Measurements from ENCODE around the gene SEMA6C.
"Not testable (repeated sequence)": the region's sequence is repeated elsewhere in the genome, so short reads cannot be mapped to it uniquely, and the experiment has no call there.

Gene SEMA6C, protein sequence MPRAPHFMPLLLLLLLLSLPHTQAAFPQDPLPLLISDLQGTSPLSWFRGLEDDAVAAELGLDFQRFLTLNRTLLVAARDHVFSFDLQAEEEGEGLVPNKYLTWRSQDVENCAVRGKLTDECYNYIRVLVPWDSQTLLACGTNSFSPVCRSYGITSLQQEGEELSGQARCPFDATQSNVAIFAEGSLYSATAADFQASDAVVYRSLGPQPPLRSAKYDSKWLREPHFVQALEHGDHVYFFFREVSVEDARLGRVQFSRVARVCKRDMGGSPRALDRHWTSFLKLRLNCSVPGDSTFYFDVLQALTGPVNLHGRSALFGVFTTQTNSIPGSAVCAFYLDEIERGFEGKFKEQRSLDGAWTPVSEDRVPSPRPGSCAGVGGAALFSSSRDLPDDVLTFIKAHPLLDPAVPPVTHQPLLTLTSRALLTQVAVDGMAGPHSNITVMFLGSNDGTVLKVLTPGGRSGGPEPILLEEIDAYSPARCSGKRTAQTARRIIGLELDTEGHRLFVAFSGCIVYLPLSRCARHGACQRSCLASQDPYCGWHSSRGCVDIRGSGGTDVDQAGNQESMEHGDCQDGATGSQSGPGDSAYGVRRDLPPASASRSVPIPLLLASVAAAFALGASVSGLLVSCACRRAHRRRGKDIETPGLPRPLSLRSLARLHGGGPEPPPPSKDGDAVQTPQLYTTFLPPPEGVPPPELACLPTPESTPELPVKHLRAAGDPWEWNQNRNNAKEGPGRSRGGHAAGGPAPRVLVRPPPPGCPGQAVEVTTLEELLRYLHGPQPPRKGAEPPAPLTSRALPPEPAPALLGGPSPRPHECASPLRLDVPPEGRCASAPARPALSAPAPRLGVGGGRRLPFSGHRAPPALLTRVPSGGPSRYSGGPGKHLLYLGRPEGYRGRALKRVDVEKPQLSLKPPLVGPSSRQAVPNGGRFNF

DNA sequence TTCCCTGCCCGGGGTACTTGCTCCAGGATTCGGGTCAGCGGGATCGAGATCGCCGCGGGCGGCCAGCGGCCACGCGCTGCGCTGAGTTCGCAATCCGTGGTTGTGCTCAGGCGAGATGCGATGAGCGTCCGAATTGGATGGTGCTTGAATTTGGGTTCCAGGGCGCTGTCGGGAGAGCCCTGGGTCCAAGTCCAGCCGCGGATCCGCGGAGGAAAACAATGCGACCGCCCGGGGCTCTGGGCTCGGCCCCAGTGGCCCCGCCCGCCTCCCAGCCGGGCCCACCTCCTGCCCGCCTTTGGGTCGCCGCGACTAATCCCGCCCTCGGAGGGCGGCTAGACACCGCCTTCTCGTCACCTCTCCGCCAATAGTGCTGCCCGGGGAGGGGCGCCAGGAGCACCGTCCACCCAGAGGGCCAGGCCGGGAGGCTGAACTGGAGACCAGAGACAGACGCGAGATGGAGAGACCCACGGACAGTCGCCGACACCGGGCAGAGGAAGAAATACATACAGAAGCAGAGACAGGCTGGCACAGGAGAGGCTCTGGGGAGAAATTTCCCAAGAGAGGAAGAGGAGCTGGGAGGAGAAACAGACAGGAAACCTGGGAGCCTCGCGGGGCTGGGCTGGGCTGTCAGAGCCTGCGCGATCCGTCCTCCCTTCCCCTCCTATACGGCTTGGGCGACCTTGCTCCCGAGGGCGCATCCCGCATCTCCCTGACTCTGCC is at the start of gene SEMA6C:
Gene SEMA6C, minus strand, starts transcription at position 220 of the 720 bp plus-strand sequence. CDS start 4,010 bp downstream, outside the sequence.
- DNase-seq (ENCODE audit: low spot score) = peak; percentile 91

DNA sequence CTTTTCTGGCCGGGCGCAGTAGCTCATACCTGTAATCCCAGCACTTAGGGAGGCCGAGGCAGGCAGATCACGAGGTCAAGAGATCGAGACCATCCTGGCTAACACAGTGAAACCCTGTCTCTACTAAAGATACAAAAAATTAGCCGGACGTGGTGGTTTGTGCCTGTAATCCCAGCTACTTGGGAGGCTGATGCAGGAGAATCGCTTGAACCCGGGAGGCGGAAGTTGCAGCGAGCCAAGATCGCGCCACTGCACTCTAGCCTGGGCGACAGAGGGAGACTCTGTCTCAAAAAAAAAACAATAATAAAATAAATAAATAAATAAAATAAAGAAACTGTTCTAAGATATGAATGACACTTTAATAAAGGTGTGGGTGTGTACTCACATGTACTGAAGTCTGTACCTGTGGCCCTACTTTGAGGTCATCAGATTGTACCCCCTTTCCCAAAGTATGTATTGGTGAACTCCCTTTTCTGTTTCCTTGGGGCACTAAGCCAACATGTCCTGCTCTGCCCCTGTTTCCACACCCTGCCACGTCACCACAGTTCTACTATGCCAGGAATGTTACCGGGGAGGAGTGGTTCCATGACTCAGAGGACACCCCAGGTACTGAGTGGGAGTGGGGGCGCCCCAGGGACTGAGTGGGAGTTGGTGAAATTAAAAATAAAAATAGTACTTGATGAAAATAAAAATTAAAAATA is 48.6 kb upstream of the SEMA6C start:
- peak; percentile 27 for DNase-seq (ENCODE audit: low spot score)

DNA sequence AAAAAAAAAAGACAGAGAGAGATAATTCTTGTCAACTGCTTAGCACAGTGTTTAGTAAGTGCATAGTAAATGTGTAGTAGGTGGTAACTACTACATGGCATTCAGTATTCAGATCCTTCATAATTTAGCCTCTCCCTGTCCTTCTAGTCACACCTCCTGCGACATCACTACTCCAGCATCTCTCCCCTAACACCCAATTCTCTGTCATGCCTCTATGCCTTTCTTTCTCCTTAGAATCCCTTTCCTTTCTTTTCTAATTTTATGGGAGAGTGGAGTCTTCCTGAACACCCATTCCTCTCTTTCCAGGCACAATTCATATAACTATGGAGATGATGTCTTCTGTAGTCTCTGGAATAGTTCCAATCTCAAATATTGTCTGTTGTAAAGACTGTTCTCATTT is 47.4 kb upstream of the SEMA6C start:
- no peak for DNase-seq (ENCODE audit: low spot score)

DNA sequence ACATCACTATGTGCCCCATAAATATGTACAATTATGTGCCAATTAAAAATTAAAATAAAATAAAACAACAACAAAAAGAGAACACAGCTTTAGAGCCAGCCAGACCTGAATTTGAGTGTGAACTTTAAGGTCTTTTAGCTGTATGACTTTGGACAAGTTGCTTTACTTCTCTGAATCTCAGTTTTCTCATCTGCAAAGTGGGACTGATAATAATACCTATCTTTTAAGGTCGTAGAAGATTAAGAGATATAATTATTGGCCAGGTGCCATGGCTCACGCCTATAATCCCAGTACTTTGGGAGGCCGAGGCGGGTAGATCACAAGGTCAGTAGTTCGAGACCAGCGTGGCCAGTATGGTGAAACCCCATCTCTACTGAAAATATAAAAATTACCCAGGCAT is 46.9 kb upstream of the SEMA6C start:
- DNase-seq (ENCODE audit: low spot score) = no peak

DNA sequence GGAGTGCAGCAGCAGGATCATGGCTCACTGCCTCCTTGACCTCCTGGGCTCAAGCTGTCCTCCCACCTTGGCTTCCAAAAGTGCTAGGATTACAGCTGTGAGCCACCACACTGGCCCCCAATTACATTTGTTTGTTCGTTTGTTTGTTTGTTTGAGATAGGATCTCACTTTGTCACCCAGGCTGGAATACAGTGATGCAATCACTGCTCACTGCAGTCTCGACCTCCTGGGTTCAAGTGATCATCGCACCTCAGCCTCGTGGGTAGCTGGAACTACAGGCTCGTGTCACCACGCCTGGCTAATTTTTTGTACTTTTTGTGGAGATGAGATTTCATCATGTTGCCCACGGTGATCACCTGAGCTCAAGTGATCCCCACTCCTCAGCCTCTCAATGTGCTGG is 45.6 kb upstream of the SEMA6C start:
- no peak for DNase-seq (ENCODE audit: low spot score)

DNA sequence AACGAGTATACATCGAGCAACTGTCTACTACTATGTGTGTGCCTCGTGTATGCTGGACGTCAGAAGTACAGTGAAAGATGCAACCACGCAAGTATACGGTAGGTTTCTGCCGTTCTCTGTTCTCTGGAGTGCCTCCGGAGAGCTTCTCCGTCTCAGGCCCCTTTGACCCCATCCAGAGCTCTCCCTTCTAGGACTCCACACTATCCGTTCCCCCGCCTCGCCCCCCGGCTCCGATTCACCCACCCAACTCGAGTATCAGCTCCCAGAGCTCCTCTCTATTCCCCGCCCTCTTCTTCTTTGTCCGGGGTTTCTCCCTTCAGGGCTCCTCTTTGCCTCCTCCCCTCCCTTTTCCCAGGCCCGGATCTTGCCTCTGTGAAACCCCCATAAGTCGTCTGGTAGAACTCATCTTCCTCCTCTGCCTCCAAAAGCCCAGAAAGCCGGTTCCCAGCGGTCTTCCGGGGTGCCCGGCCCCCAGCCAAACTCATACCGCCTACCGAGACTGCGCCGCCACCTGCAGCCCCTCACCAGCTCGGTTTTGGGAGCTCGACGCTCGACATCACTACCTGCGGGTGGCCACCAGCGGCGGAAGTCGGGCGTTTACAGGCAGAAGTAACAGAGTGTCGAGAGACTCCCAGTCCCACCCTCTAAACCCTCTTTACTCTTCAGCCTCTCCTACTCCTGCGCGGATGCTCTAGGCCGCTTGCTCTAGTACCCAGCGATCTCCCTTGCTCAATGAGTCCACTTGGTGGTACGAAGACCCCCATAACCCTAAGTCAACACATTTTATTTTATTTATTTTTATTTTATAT is 43.4 kb upstream of the SEMA6C start, which contains the start of gene VPS72:
Gene VPS72, minus strand, starts transcription at position 561 of the 809 bp plus-strand sequence. Its CDS starts 76 bp downstream, at position 485.
- peak; percentile 73 for DNase-seq (ENCODE audit: low spot score)

DNA sequence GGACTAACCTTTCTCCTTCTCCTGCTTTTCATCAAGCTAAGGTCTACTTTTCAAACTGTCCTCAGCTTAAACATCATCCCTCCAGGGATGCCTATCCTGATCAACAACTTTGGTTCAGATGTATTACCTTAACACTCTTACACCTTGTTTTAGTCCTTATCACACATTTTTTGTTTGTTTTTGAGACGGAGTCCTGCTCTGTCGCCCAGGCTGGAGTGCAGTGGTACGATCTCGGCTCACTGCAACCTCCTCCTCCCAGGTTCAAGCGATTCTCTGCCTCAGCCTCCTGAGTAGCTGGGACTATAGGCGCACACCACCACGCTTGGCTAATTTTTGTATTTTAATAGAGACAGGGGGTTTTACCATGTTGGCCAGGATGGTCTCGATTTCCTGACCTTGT is 42.2 kb upstream of the SEMA6C start:
- DNase-seq (ENCODE audit: low spot score) = not testable (repeated sequence)

DNA sequence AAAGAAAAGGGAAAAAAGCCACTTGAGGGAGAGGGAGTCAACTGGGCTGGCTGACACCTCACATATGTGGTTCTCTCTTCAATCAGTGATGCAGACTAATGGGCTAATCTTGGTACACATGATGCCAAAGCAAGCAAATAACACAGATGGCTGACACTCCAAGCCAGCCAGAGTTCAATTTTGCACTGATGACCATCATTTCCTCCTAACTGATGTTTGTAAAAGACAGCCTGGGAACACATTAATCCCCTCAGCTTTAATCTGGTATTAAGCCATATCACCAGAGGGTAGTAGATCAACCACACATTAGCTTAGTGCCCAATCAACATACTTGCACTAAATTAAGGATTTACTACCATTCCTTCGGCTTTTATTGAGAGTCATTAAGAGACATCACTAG is 40.8 kb upstream of the SEMA6C start:
- DNase-seq (ENCODE audit: low spot score) = no peak

DNA sequence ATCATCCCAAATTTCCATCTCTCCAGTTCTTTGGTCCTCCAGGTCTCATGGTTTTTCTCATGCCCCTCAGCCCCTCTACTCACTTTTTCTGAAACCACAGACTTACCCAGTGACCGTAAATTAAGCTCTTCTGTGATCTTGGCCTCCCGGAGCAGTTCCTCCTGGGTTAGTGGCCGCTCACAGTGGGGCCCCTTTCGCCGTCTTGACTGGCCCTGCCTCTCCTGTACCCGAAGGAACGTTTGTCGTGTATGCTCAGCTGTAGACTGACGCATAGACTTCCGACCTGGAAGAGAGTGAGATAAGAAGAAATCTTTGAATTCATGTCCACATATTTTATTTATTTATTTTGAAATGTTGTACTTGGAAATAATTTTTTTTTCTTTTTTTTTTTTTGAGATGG is 37.8 kb upstream of the SEMA6C start:
- no peak for DNase-seq (ENCODE audit: low spot score)

DNA sequence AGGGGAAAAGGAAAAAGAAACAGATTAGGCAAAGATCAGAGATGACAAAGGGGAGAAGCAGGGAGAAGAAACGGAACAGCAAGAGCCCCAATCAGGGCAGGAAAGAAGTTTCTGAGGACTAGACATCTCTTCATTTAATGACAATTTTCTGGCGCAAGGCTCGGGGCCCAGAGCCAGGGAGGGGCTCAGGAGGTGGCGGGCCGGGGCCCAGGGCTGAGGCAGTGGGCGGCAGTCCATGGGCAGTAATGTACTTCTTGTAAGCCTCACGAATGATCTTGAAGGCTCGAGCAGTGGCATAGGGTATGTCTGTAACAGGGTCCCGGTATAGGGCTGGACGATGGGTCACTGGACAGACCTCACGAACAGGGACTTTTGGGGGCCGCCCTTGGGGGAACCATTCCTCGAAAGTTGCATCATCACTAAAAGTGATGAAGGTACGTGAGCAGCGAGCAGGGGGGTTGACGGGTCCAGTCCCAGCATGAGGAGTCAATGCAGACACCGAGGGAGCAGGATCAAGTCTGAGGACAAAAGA is 30.1 kb upstream of the SEMA6C start:
- no peak for DNase-seq (ENCODE audit: low spot score)

DNA sequence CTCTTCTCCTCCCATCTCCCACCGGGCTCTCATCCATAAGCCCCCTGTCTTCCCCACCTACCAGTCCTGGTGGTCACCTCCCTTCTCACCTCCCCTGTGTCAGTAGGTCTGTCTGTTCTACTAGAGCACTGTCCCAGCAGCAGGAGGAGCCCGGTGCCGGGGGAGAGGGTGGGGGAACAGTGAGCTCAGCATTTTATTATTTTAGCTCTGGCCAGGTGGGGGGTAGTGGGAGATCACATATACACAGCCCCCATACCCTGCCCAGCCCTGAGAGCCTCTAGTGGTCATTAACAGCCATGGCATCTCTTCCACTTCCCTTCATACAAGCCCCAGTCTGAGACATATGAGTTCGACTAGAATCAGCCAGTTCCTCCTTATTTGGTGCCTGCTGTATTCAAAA is 29.4 kb upstream of the SEMA6C start, which contains the start of gene TMOD4:
Gene TMOD4, minus strand, starts transcription at position 119 of the 400 bp plus-strand sequence. CDS start 1,106 bp downstream, outside the sequence.
- DNase-seq (ENCODE audit: low spot score) = no peak

DNA sequence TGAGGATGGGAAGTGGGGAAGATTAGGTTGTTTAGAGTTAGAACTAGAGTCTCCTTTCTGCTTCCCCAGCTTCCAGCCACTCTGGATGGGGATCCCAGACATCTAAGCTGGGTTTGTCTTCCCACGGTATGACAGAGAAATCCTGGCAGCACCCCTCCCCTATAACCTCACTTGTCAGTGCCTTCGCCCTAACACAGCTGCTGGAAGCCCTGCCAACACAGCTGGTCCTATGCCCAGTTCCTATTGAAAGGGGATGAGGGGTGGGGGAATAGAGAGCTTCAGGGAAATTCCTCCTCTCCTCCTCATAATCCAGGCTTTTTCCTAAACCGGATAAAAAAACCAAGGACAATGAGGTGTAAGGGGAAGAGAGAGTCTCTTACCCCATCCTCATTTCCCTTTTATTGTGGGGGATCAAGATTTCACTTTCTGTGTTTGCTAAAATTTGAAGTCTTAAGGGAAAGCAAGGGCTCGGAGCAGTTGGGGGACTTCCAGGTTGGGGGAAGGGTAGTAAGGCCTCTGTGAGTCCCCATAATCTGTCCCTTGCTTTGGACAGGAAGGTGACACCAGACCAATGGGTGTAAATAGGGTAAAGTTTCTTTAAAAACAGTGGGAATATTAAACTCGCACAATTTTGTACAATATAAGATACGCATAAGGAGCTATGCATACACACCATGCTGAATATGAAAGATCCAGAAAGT is 28.8 kb upstream of the SEMA6C start:
- no peak for DNase-seq (ENCODE audit: low spot score)

DNA sequence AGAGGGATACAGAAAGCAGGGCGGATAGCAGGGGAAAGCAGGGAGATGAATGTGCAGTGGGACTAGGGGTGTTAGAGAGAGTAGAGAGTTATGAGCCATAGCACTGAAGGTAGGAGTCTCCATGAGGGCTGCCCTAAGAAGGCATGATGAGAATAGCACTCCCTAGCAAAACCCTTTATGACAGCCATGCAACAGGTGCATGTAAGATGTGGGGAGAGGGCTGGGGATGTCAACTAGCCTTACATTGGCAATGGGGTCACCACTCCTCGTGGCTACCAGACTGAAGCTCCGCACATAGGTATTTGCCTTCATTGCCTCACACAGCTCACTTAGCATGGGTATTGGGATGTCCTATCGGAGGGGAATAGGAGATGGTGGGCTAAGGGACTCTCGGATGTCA is 24.8 kb upstream of the SEMA6C start:
- DNase-seq (ENCODE audit: low spot score) = no peak

DNA sequence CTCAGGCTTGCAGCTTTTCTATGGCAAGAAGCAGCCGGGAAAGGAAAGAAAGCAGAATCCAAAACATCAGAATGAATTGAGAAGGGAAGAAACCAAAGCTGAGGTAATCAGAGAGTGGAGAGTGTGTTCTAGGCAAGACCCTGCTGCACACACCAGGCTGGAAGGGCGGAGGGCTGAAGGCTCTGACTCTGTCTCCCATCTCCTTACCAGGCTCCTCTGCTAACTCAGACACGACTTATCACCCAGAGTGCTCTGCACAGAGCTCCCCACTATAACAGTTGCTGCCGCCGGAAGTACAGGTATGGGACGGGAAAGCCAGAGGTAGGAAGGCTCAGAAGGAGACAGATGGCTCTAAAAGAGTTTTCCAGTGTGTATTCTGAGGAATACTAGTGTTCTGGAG is 20.7 kb upstream of the SEMA6C start:
- no peak for DNase-seq (ENCODE audit: low spot score)

DNA sequence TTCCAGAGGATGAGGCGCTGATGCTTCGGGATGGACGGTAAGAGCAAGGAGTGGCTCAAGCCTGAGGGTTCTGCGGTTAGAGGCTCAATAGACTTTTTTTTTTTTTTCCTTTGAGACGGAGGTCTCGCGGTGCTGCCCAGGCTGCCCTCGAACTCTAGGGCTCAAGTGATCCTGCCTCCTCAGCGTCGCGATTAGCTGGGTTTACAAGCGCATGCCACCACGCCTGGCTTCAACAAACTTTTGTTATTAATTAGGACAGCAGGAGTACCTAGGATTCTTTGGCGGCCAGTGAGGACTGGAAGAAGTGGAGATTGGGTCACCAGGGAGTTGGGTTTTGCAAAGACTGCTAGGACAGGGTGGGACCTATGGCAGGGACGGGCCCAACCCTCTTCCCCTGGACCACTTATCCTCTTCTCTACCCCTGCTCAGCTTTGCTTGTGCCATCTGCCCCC is 20.1 kb upstream of the SEMA6C start:
- peak; percentile 39 for DNase-seq (ENCODE audit: low spot score)

DNA sequence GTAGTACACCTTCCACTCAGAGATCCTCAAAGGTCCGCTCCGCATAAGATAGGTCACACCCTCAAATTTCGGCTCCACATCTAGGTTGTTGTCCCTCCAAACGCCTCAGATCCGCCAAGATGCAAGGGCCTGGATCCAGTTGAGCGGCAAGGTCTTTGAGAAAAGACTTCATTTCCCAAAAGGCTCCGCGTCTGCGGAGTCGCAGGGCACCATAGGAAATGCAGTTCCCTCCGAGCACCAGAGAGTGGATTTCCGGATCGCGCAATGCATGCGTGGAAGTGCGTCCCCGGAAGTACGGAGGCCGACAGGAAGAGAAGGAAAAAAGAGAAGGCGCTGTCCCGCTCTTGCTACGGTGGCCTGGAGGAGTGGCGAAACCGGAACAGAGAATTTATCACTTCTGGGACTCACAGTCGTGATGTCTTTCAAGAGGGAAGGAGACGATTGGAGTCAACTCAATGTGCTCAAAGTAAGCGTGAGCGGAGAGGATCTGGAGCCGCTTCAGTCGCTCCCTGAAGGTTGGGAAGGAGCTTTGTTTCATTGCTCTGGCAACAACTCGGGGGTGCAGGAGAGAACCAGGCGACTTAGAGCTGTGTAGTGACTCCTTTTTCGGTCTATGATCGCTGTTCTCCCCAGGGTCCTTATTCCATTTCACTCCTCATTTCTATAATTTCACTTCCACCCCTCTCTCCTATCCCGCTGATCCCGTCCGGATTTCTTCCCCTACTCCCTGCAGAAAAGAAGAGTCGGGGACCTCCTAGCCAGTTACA is 19.5 kb upstream of the SEMA6C start, which contains the start of the genes LYSMD1 and SCNM1:
Gene LYSMD1, minus strand, starts transcription at position 165 of the 767 bp plus-strand sequence. CDS start 644 bp downstream, outside the sequence.
Gene SCNM1, plus strand, starts transcription at position 407 of the 767 bp plus-strand sequence. Its CDS starts 9 bp downstream, at position 416.
- peak; percentile 97 for DNase-seq (ENCODE audit: low spot score)

DNA sequence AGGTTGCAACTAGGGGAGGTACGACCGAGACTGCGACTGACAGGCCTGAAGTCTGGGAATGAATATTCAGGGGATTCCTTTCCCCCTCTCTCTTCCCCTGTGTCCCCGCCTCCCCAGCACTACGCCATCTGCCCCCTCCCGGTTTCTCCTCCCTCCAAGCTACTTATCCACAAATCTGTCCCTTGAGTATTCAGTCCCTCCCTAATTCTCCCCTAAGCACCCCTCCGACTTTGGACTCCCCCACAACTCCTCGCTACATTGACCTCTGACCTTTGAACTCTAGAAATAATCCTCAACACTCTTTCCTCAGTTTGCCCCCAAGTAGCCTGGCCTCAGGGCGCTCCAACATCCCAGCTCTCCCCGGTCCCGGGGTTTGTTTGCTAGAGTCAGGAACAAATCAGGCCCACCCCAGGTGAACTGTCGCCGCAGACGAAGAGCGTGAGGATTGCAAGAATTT is 18.9 kb upstream of the SEMA6C start:
- DNase-seq (ENCODE audit: low spot score) = peak; percentile 21

DNA sequence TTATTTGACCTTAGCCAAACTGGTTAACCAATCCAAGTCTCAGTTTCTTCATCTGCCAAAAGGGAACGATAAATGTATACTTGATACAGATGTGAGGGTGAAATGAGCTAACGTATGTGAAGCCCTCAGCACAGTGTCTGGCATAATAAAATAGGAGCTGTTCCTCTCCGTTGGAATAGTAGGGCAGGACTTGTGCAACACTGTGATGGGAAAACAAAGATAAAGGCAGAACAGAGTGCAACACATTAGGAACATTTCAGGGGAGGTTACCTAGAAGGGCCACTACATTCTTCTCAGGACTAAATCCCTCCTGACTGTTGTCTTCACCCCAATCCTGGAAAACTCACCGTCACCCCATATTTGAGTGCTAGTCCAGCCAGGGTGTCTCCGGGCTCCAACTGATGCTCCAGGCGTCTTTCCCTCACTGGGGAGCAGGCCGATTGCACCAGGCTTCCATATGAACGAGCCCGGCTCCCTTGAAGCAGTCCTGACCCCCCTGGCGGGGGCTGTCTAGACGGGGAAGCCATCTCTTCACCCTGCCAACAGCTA is 18.4 kb upstream of the SEMA6C start:
- no peak for DNase-seq (ENCODE audit: low spot score)
